Activated naive CD4-positive, alpha-beta T cell treated with anti-CD3 and anti-CD28 coated beads, Interleukin-2, amount 10 ng/mL, durations not matched to agents 7 days and 5 days (primary cell): ENCODE measurements around the gene ADAMTS15.

ENCODE experiments used
- CTCF ChIA-PET: fragments of 350-600 bp; sonication (Branson Sonifier 250); formaldehyde crosslinking; loops from one replicate; lab custom pipeline; 2021; ENCODE audit warnings: antibody characterized with exemption; lab: Charles Lee
- DNase-seq: peaks from one replicate; pipeline ENCODE4 v3.0.0-alpha.2; 2020
- H3K27ac Mint-ChIP-seq: one replicate; pipeline ENCODE4 v1.8.0; 2021; ENCODE audit warnings: mild to moderate bottlenecking, moderate library complexity, mixed read lengths
- H3K27me3 Mint-ChIP-seq: one replicate; pipeline ENCODE4 v1.8.0; 2021; ENCODE audit warnings: mild to moderate bottlenecking, mixed read lengths
- H3K36me3 Mint-ChIP-seq: one replicate; pipeline ENCODE4 v1.8.0; 2021; ENCODE audit warnings: mixed read lengths
- H3K4me1 Mint-ChIP-seq: one replicate; pipeline ENCODE4 v1.8.0; 2021; ENCODE audit warnings: mixed read lengths
- H3K4me3 Mint-ChIP-seq: one replicate; pipeline ENCODE4 v1.8.0; 2021; ENCODE audit warnings: mild to moderate bottlenecking, moderate library complexity, mixed read lengths
- H3K9me3 Mint-ChIP-seq: one replicate; pipeline ENCODE4 v1.8.0; 2021; ENCODE audit warnings: mixed read lengths

The ADAMTS15 gene

GRCh38 chr11:130465263-130465662 is 16.8 kb downstream of the ADAMTS15 start:
- no peaks in the 10 kb centered on the region for H3K36me3 Mint-ChIP-seq
- H3K27ac Mint-ChIP-seq: no peak overlapping the region
- no peaks in the 10 kb centered on the region for H3K4me1 Mint-ChIP-seq
- no peaks in the 10 kb centered on the region for H3K9me3 Mint-ChIP-seq
- peaks cover 8% of the 10 kb centered on the region for H3K27me3 Mint-ChIP-seq
- DNase-seq: no peak
- CTCF ChIA-PET: interaction anchor here (1.5 kb wide), 1 partner anchor 397 kb away, joined by 3 read pairs; no protein-coding TSS in a partner anchor
- no peak overlapping the region for H3K4me3 Mint-ChIP-seq

DNA sequence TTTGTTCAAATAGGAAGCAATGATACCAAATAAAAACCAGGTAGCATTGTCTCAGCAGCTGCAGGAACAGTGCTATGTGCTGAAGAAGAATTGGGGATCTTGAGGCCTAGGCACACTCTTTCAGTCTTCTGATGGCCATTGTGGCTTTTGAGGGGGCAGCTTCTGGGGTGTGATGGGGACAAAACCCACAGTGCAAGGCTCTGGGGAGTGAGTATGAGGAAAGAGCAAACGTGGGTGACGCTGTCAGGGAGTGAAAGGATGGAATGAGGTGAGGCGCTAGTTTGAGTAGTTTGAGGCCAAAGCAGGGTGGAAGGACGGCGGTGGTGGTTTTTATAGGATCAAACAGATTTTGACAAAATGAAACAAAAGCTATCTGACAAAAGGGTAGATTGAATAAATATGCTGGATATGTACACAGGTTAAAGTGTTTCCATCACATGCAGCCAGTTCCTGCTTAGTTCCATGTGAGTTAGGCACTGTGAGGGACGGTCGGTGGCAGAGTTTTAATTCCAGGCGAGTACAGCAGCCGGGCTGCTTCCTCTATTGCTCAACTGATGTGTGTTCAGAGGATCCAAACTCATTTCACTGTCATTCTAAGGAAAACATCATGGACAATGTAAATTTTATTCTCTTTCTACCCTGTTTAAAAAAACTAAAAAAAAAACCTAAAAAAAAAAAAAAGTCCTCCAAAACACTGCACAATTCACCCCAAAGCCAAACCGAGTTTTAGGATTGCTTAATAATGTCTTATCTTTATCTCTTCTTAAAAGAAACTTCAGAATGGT is 18.9 kb downstream of the ADAMTS15 start:
- CTCF ChIA-PET: no interaction called here
- peaks cover 8% of the 10 kb centered on the region for H3K27me3 Mint-ChIP-seq
- no peaks in the 10 kb centered on the region for H3K36me3 Mint-ChIP-seq
- no peak overlapping the region for H3K4me3 Mint-ChIP-seq
- no peaks in the 10 kb centered on the region for H3K4me1 Mint-ChIP-seq
- no peak overlapping the region for H3K27ac Mint-ChIP-seq
- no peaks in the 10 kb centered on the region for H3K9me3 Mint-ChIP-seq
- no peak for DNase-seq

DNA sequence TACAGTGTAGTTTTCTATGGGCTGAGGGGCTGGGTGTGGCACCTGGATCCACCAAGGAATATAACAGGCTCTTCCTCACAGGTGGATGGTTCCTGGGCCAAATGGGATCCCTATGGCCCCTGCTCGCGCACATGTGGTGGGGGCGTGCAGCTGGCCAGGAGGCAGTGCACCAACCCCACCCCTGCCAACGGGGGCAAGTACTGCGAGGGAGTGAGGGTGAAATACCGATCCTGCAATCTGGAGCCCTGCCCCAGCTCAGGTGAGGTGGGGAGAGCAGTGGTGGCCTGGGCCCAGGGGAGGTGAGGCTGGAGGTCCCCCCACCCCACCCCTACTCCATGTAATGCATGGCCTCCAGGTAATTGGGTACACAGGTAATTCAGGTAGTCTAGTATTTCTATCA is 20.7 kb downstream of the ADAMTS15 start:
- CTCF ChIA-PET: no interaction called here
- Mint-ChIP-seq H3K4me3 (no peak overlapping the region), H3K4me1 (no peaks in the 10 kb centered on the region), H3K27ac (no peak overlapping the region), H3K9me3 (no peaks in the 10 kb centered on the region), H3K27me3 (no peaks in the 10 kb centered on the region), H3K36me3 (no peaks in the 10 kb centered on the region)
- no peak for DNase-seq

DNA sequence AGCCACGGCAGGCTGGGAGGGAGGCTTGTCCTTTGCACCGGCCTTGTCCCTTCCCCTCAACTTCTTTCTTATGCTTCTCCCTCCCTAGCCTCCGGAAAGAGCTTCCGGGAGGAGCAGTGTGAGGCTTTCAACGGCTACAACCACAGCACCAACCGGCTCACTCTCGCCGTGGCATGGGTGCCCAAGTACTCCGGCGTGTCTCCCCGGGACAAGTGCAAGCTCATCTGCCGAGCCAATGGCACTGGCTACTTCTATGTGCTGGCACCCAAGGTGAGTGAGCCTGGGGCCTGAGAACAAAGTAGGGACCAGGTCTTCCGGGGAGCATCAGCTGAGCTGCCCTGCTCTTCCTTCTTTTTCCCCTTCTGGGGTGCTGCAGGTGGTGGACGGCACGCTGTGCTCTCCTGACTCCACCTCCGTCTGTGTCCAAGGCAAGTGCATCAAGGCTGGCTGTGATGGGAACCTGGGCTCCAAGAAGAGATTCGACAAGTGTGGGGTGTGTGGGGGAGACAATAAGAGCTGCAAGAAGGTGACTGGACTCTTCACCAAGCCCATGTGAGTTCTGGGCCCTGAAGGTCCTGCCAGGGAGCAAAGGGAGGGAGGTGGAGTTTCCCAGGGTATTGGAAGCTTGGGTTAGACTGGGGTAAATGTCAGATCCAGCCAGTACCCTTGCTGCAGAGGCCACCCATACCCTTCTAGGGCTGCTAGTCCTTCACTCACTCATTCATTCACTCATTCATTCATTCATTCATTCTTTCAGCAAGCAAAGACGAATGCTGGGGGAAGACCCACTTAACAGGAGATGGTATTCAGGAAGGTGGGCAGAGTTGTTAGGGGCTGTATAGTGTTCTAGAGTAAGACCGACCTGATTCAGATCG is 22.6 kb downstream of the ADAMTS15 start:
- Mint-ChIP-seq H3K27ac (no peak overlapping the region), H3K9me3 (no peaks in the 10 kb centered on the region)

DNA sequence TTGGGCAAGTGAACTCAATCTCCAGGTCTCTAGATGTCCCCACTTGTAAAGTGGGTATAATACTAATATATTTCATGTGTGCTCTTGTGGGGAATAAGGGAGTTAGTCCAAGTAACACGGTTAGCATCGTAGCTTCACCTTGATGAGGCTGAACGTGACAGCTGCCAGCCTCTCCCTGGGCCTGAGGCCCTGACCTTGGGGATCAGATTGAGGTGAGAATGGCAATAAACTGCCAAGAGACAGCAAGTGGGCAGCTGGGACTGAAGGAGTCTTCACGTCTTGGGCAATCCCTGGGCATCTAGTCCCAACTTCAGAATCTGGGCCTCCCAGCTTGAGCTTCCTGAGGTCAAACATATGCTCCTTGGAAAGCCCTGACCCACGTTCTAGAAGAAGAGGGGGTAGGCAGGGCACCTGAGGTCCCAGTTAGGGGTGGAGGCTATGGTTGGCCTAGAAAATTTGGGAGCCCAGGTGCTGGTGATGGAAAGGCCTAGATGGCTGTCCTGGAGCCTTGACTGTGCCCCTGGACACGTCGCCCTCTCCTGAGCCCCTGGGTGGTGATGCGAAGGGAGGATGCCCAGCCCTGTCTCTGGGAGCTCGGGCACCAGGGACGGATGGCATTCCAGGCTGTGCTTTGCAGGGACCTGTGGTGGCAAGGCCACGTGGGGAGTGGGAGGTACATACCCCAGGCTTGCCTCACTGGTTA is 23.4 kb downstream of the ADAMTS15 start:
- Mint-ChIP-seq H3K27ac (no peak overlapping the region), H3K9me3 (no peaks in the 10 kb centered on the region), H3K27me3 (peaks cover 4% of the 10 kb centered on the region), H3K36me3 (no peaks in the 10 kb centered on the region), H3K4me3 (no peak overlapping the region), H3K4me1 (no peaks in the 10 kb centered on the region)
- no peak for DNase-seq
- CTCF ChIA-PET: no interaction called here

More for the DNA sequence above, 22.6 kb downstream of the ADAMTS15 start:
- DNase-seq: no peak
- Mint-ChIP-seq H3K4me1 (no peaks in the 10 kb centered on the region), H3K27me3 (no peaks in the 10 kb centered on the region), H3K4me3 (no peak overlapping the region), H3K36me3 (no peaks in the 10 kb centered on the region)
- CTCF ChIA-PET: no interaction called here

GRCh38 chr11:130472434-130472961 is 24.1 kb downstream of the ADAMTS15 start:
- no peak overlapping the region for H3K4me3 Mint-ChIP-seq
- H3K27me3 Mint-ChIP-seq: peaks cover 4% of the 10 kb centered on the region
- CTCF ChIA-PET: no interaction called here
- no peaks in the 10 kb centered on the region for H3K36me3 Mint-ChIP-seq
- no peak for DNase-seq
- no peak overlapping the region for H3K27ac Mint-ChIP-seq
- no peaks in the 10 kb centered on the region for H3K4me1 Mint-ChIP-seq
- no peaks in the 10 kb centered on the region for H3K9me3 Mint-ChIP-seq

DNA sequence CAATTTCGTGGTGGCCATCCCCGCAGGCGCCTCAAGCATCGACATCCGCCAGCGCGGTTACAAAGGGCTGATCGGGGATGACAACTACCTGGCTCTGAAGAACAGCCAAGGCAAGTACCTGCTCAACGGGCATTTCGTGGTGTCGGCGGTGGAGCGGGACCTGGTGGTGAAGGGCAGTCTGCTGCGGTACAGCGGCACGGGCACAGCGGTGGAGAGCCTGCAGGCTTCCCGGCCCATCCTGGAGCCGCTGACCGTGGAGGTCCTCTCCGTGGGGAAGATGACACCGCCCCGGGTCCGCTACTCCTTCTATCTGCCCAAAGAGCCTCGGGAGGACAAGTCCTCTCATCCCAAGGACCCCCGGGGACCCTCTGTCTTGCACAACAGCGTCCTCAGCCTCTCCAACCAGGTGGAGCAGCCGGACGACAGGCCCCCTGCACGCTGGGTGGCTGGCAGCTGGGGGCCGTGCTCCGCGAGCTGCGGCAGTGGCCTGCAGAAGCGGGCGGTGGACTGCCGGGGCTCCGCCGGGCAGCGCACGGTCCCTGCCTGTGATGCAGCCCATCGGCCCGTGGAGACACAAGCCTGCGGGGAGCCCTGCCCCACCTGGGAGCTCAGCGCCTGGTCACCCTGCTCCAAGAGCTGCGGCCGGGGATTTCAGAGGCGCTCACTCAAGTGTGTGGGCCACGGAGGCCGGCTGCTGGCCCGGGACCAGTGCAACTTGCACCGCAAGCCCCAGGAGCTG is 24.8 kb downstream of the ADAMTS15 start:
- CTCF ChIA-PET: no interaction called here
- DNase-seq: no peak
- no peak overlapping the region for H3K27ac Mint-ChIP-seq
- peaks cover 4% of the 10 kb centered on the region for H3K27me3 Mint-ChIP-seq
- H3K4me1 Mint-ChIP-seq: no peaks in the 10 kb centered on the region
- no peaks in the 10 kb centered on the region for H3K36me3 Mint-ChIP-seq
- no peaks in the 10 kb centered on the region for H3K9me3 Mint-ChIP-seq
- no peak overlapping the region for H3K4me3 Mint-ChIP-seq

DNA sequence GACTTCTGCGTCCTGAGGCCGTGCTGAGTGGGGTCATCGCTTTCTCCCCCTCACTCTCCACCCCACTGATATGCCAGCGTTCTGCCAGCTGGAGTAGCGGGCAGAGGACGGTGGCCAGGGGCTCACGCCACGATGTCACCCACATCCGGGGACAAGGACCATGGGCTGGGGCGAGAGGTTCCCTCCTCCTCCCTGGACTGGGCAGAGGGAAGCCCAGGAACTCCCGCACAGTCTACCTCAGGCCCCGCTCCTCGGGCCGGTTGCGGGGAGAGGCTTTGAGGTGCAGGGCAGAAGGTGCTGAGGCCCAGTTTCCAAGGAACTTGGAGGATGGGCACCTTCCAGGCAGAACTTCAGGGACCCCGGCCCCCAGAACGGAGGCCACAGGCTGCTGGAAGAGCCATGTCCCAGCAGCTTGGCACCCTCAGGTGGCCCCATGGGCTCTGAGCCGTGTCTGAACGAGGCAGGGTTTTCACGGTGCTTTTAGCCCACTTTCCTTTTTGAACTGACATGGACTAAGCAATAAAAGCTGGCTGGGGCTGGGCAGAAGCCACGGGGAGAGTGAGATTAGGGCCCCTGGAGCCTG is 25.4 kb downstream of the ADAMTS15 start:
- Mint-ChIP-seq H3K27ac (no peak overlapping the region), H3K4me1 (no peaks in the 10 kb centered on the region), H3K9me3 (no peaks in the 10 kb centered on the region), H3K4me3 (no peak overlapping the region), H3K27me3 (peaks cover 4% of the 10 kb centered on the region), H3K36me3 (no peaks in the 10 kb centered on the region)
- DNase-seq: no peak
- CTCF ChIA-PET: no interaction called here

DNA sequence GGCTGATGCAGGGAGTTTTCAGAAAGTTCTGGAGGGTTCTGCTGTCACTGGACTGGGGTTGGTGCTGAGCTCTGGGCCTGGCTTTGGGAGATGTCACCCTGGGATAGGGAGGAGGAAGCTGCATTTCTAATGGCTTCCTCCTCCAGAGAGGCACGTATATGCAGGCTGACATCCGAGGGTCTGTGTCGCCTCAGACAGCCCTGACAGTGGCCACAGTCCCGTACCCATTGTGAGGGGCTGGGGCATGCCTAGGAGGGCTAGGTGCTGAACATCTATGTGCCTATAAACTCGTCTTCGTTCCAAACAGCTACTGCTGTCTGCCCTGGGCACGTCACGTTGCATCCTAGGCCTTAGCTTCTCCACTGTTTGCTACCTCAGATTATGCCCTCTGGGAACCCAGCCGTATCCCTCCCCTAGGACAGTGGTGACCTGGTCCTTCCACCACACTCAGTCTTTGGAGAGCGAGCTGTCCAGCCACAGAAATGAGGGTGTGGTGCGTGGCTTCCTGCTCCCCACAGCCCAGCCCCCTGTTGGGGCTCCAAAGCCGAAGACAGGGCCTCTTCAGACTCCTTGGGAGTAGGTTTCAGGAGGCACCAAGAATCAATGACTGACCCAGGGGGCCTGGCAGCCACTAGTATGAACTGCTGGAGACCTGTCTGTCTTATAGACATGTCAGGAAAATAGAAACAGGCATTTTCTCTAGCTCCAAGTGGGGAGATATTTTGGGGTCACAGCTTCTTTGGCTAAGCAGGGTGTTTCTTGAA is 26.4 kb downstream of the ADAMTS15 start:
- H3K9me3 Mint-ChIP-seq: no peaks in the 10 kb centered on the region
- H3K4me1 Mint-ChIP-seq: no peaks in the 10 kb centered on the region
- DNase-seq: no peak
- no peak overlapping the region for H3K4me3 Mint-ChIP-seq
- H3K27me3 Mint-ChIP-seq: peaks cover 4% of the 10 kb centered on the region
- CTCF ChIA-PET: no interaction called here
- no peak overlapping the region for H3K27ac Mint-ChIP-seq
- H3K36me3 Mint-ChIP-seq: no peaks in the 10 kb centered on the region

DNA sequence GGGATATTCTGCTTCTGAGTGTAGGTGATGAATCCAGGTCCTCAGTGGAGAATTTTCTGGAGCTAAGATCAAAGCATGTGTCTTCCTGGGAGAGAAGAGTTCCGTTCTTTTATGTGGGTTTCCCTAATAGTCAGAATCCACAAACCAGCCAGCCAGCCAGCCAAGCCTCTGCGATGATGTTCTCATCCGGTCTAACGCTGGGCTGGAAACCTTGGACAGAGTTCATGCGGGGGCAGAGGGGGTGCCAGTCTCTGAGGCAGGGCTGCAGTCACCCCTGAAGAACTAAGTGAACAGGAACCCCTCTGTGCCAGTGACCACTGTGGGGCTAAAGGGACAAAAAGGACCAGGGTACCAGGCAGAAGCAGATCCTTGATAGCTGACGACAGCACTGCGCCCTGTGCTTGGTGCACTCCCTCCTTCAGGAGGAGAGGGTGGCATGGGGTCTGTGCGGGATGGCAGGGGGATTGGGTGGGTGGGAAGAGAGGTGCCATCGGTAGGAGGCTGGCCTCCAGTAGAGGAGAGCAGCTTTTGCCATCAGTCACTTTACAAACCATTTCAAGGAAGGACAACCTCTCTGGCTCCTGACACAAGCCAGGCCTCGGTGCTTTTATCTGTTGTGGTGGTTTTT is 27.1 kb downstream of the ADAMTS15 start:
- no peak for DNase-seq
- H3K9me3 Mint-ChIP-seq: no peaks in the 10 kb centered on the region
- peaks cover 4% of the 10 kb centered on the region for H3K27me3 Mint-ChIP-seq
- CTCF ChIA-PET: no interaction called here
- no peaks in the 10 kb centered on the region for H3K4me1 Mint-ChIP-seq
- H3K27ac Mint-ChIP-seq: no peak overlapping the region
- no peaks in the 10 kb centered on the region for H3K36me3 Mint-ChIP-seq
- H3K4me3 Mint-ChIP-seq: no peak overlapping the region

DNA sequence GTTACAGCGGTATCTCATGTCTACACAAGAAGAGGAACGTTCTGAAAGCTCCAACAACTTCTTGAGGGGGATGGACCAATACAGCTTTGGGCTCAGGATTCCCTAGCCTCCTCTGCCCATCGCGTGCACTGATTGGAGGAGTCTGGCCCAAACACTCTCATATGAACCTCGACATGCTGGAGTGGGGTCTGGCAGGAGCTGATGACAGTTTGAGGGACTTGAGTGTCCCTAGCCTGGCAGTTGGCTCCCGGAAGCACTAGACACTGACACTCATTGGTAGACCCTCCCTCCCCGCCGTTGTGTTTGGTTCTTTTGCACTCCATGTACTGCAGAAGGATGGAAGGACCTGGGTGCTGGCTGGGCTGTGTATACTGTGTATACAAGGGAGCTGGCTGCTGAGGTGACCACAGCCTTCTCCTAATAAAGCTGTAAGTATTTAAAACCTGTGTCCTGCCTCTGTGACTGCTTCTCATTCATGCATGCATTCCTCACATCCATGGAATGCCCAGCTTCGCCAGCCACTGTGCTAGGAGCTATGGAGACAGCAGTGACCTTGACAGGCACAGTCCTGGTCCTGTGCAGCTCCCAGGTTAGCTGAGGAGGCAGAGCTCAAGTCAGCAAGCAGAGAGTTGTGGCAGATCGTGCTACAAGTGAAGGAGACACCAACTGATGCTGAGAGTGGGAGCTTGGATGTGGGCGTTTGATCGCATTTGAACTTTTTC is 27.9 kb downstream of the ADAMTS15 start:
- H3K27me3 Mint-ChIP-seq: peaks cover 4% of the 10 kb centered on the region
- no peak overlapping the region for H3K4me3 Mint-ChIP-seq

GRCh38 chr11:130476922-130477491 is 28.6 kb downstream of the ADAMTS15 start:
- H3K27ac Mint-ChIP-seq: no peak overlapping the region
- no peaks in the 10 kb centered on the region for H3K4me1 Mint-ChIP-seq
- H3K4me3 Mint-ChIP-seq: no peak overlapping the region
- H3K36me3 Mint-ChIP-seq: no peaks in the 10 kb centered on the region
- H3K9me3 Mint-ChIP-seq: no peaks in the 10 kb centered on the region
- CTCF ChIA-PET: interaction anchor here (0.7 kb wide), 1 partner anchor 178 kb away, joined by 3 read pairs; no protein-coding TSS in a partner anchor
- H3K27me3 Mint-ChIP-seq: peaks cover 4% of the 10 kb centered on the region
- no peak for DNase-seq

More for the DNA sequence above, 27.9 kb downstream of the ADAMTS15 start:
- no peaks in the 10 kb centered on the region for H3K4me1 Mint-ChIP-seq
- CTCF ChIA-PET: no interaction called here
- no peak overlapping the region for H3K27ac Mint-ChIP-seq
- H3K36me3 Mint-ChIP-seq: no peaks in the 10 kb centered on the region
- no peak for DNase-seq
- H3K9me3 Mint-ChIP-seq: no peaks in the 10 kb centered on the region
